ENCODE measurements around the gene WASF2.

GRCh38 chr1:27515626-27516025, 25.7 kb upstream of the WASF2 start:
- no peak for TF ChIP-seq POLR2A (IDR thresholded peaks at IDR 0.05)
- TF ChIP-seq CTCF (IDR thresholded peaks at IDR 0.05), result no peak

Measured in body of pancreas (tissue), 4 donors.